Lower leg skin (tissue), 3 donors: ENCODE results near the gene CSN3.

ENCODE experiments used
- POLR2A ChIP-seq, 2 donors: fragments of 450-650 bp; IDR thresholded peaks; one replicate each; pipeline ENCODE4 v1.6.1; 2016 to 2017; ENCODE audit warnings: antibody characterized with exemption in 2 of 2, mild to moderate bottlenecking in 1 of 2, moderate library complexity in 1 of 2
- TF ChIP-seq, protein P1 (sequence below), 3 donors: fragments of 450-650 bp; IDR thresholded peaks; one replicate each; pipeline ENCODE4 v1.5.1; 2016; ENCODE audit warnings: antibody characterized with exemption in 3 of 3, mild to moderate bottlenecking in 3 of 3, moderate library complexity in 2 of 3

- TF ChIP-seq, protein P1, sequence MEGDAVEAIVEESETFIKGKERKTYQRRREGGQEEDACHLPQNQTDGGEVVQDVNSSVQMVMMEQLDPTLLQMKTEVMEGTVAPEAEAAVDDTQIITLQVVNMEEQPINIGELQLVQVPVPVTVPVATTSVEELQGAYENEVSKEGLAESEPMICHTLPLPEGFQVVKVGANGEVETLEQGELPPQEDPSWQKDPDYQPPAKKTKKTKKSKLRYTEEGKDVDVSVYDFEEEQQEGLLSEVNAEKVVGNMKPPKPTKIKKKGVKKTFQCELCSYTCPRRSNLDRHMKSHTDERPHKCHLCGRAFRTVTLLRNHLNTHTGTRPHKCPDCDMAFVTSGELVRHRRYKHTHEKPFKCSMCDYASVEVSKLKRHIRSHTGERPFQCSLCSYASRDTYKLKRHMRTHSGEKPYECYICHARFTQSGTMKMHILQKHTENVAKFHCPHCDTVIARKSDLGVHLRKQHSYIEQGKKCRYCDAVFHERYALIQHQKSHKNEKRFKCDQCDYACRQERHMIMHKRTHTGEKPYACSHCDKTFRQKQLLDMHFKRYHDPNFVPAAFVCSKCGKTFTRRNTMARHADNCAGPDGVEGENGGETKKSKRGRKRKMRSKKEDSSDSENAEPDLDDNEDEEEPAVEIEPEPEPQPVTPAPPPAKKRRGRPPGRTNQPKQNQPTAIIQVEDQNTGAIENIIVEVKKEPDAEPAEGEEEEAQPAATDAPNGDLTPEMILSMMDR (IDR thresholded peaks at IDR 0.05): no peak
- no peak for TF ChIP-seq POLR2A (IDR thresholded peaks at IDR 0.05)
Measured at GRCh38 chr4:70239884-70240591, 2.4 kb upstream of the CSN3 start.
